OCI-LY7 (cell line): ENCODE results near the gene GLA. TPM values are rescaled to one million over a fixed set of nuclear protein-coding genes. Genes with fewer than 3 reads are reported as not detected.

ENCODE experiments used
- BruUV-seq: library from RNA; stranded (reverse); fragments of 400-500 nt; replicated peaks from 2 replicates; lab custom pipeline; 2021; lab: Mats Ljungman, UMichigan
- CTCF ChIA-PET: fragments of 300-600 bp; sonication (Branson Sonifier 250); formaldehyde crosslinking; loops from one replicate; lab custom pipeline; 2022; ENCODE audit warnings: antibody characterized with exemption; ENCODE audit not compliant: unreplicated experiment; lab: Charles Lee
- POLR2A ChIA-PET: fragments of 300-600 bp; sonication (Branson Sonifier 250); formaldehyde crosslinking; loops from one replicate; lab custom pipeline; 2022; ENCODE audit warnings: antibody characterized with exemption; lab: Charles Lee
- DNase-seq: peaks from one replicate; pipeline ENCODE4 v3.0.0-alpha.2; 2015; ENCODE audit warnings: low spot score
- H2AFZ ChIP-seq: fragments of 200-600 bp; sonication (generic), shearing (Covaris generic); 2 replicates; pipeline ENCODE4 v1.6.1; 2014; ENCODE audit warnings: mild to moderate bottlenecking, antibody characterized with exemption, low read length, moderate library complexity
- H3K27ac ChIP-seq: fragments of 200-600 bp; sonication (generic); 2 replicates; pipeline ENCODE4 v1.5.1; 2014; ENCODE audit warnings: mixed run types, low read depth, mild to moderate bottlenecking, moderate library complexity, low read length, inconsistent platforms; ENCODE audit not compliant: poor library complexity, severe bottlenecking
- H3K36me3 ChIP-seq: fragments of 200-600 bp; sonication (generic); 2 replicates; pipeline ENCODE4 v1.6.1; 2014; ENCODE audit warnings: mild to moderate bottlenecking, antibody characterized with exemption, low read length, moderate library complexity, mixed read lengths; ENCODE audit not compliant: insufficient read depth
- H3K4me1 ChIP-seq: fragments of 200-600 bp; sonication (generic); 2 replicates; pipeline ENCODE4 v1.5.1; 2014; ENCODE audit warnings: mild to moderate bottlenecking, low read length; ENCODE audit not compliant: insufficient read depth, poor library complexity, severe bottlenecking
- H3K4me2 ChIP-seq: fragments of 200-600 bp; sonication (generic); 2 replicates; pipeline ENCODE4 v1.6.1; 2014; ENCODE audit warnings: mild to moderate bottlenecking, low read length
- H3K4me3 ChIP-seq: fragments of 200-600 bp; sonication (generic); 2 replicates; pipeline ENCODE4 v1.5.1; 2014; ENCODE audit warnings: mild to moderate bottlenecking, low read depth, low read length; ENCODE audit not compliant: poor library complexity, severe bottlenecking
- H3K79me2 ChIP-seq: fragments of 200-600 bp; sonication (generic); 2 replicates; pipeline ENCODE4 v1.6.1; 2016; ENCODE audit warnings: low read depth, mild to moderate bottlenecking, low read length, moderate library complexity, mixed read lengths; ENCODE audit not compliant: insufficient read depth
- H3K9me2 ChIP-seq: fragments of 200-600 bp; sonication (generic); 2 replicates; pipeline ENCODE4 v1.6.1; 2016; ENCODE audit warnings: mild to moderate bottlenecking, low read length, mixed read lengths; ENCODE audit not compliant: insufficient read depth
- H3K9me3 ChIP-seq: fragments of 200-600 bp; sonication (generic); 2 replicates; pipeline ENCODE4 v1.6.1; 2014; ENCODE audit warnings: mild to moderate bottlenecking, mixed run types, low read length, mixed read lengths
- H4K20me1 ChIP-seq: fragments of 200-600 bp; sonication (generic); 2 replicates; pipeline ENCODE4 v1.6.1; 2014; ENCODE audit warnings: mild to moderate bottlenecking, antibody characterized with exemption, low read length, moderate library complexity, mixed read lengths; ENCODE audit not compliant: insufficient read depth
- EZH2phosphoT487 ChIP-seq: fragments of 200-600 bp; sonication (generic); IDR thresholded peaks from 2 replicates; pipeline ENCODE4 v1.6.1; 2018; ENCODE audit warnings: low read depth, borderline replicate concordance, mild to moderate bottlenecking, mixed run types, antibody characterized with exemption, low read length, moderate library complexity, mixed read lengths
- intact Hi-C: fragments of 100-400 bp; cut with micrococcal nuclease; formaldehyde crosslinking; loops from one replicate; pipeline ENCODE4 v1.10.0; 2022; ENCODE audit not compliant: unreplicated experiment
- total RNA-seq, 2 experiments: library from RNA; depleted of rRNA in 1 of 2; stranded (reverse); fragments of >200 nt in 1 of 2; shearing (Covaris generic) in 1 of 2; gene quantifications; 2 replicates each; pipeline ENCODE4 v1.2.3, GENCODE V29; 2014 to 2022
- TF ChIP-seq, protein P1 (sequence below): fragments of 200-600 bp; sonication (generic); conservative IDR thresholded peaks from 2 replicates; pipeline ENCODE4 v1.5.1; 2014; ENCODE audit warnings: mild to moderate bottlenecking, antibody characterized with exemption, low read length, moderate library complexity, mixed read lengths

GLA gene
- total RNA-seq, 2 experiments from 2014 or later = 48.7 to 51.1 TPM

DNA sequence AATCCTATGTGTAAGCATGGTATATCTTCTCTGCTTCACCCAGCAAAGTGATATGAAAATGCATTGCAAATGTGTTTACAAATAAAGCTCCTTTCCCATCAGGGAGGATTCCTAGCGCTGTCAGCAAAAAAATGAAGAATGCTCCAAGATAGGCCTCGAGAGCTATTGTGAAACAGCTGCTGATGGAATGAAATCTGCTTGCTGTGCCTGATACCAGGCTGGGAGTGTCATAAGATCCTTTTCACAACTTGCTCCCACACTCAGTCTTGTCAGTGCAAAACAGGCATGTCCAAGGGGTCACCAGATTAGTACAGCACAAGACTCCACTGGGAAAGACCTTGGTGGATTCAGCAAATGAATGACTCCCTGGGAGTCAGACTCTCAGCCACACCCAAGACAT, 34.4 kb upstream of the GLA start:
- H3K27ac ChIP-seq = no peak overlapping the region
- no peak overlapping the region for H3K4me2 ChIP-seq
- no peaks in the 10 kb centered on the region for H3K36me3 ChIP-seq
- no peak overlapping the region for H2AFZ ChIP-seq
- no peak overlapping the region for H3K4me3 ChIP-seq
- no peaks in the 10 kb centered on the region for H4K20me1 ChIP-seq
- no peaks in the 10 kb centered on the region for H3K9me2 ChIP-seq
- BruUV-seq = no TSS peak
- no peaks in the 10 kb centered on the region for H3K9me3 ChIP-seq
- ChIA-PET POLR2A (no interaction called here), CTCF (no interaction called here)
- intact Hi-C loops = no loop called here
- no peak for DNase-seq
- no peak for TF ChIP-seq EZH2phosphoT487
- TF ChIP-seq, protein P1, sequence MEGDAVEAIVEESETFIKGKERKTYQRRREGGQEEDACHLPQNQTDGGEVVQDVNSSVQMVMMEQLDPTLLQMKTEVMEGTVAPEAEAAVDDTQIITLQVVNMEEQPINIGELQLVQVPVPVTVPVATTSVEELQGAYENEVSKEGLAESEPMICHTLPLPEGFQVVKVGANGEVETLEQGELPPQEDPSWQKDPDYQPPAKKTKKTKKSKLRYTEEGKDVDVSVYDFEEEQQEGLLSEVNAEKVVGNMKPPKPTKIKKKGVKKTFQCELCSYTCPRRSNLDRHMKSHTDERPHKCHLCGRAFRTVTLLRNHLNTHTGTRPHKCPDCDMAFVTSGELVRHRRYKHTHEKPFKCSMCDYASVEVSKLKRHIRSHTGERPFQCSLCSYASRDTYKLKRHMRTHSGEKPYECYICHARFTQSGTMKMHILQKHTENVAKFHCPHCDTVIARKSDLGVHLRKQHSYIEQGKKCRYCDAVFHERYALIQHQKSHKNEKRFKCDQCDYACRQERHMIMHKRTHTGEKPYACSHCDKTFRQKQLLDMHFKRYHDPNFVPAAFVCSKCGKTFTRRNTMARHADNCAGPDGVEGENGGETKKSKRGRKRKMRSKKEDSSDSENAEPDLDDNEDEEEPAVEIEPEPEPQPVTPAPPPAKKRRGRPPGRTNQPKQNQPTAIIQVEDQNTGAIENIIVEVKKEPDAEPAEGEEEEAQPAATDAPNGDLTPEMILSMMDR = no peak
- no peaks in the 10 kb centered on the region for H3K79me2 ChIP-seq
- no peaks in the 10 kb centered on the region for H3K4me1 ChIP-seq

DNA sequence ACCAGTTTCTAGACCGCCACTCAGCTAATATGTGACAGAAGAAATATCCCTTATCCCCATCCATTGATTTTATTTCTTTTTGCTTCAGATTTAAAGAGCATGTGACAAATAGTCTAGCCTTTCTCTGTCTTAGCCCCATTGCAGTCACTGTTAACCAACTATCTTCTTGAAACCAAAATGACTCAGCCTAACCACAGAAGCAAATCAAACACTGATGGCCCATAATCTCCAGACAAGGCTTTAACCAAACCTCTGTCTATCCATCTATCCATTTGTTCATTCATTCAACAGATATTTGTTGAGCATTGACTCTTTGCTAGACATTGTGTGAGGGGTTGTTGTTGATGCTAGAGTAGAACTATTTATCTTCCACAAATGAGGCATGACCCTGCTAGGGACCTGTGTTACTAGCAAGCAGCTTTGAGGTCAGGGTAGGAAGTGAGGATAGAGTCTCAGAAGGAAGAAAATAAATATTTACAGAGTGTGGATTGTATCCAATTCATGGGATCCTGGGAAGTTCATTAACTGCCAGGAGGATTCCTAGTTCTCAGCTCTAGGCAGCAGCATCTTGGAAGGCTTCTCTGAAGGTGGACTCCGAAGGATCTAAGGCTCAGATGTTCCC, 22.8 kb upstream of the GLA start:
- intact Hi-C loops = no loop called here
- TF ChIP-seq, protein P1 = no peak
- TF ChIP-seq EZH2phosphoT487 = no peak
- ChIA-PET CTCF (no interaction called here), POLR2A (no interaction called here)
- Histone ChIP-seq H3K4me1 (no peaks in the 10 kb centered on the region), H3K9me3 (no peaks in the 10 kb centered on the region), H2AFZ (no peak overlapping the region), H3K36me3 (no peaks in the 10 kb centered on the region), H3K27ac (no peak overlapping the region), H3K4me2 (no peak overlapping the region), H3K79me2 (no peaks in the 10 kb centered on the region), H3K4me3 (no peak overlapping the region), H3K9me2 (no peaks in the 10 kb centered on the region), H4K20me1 (no peaks in the 10 kb centered on the region)
- no peak for DNase-seq
- no TSS peak for BruUV-seq

DNA sequence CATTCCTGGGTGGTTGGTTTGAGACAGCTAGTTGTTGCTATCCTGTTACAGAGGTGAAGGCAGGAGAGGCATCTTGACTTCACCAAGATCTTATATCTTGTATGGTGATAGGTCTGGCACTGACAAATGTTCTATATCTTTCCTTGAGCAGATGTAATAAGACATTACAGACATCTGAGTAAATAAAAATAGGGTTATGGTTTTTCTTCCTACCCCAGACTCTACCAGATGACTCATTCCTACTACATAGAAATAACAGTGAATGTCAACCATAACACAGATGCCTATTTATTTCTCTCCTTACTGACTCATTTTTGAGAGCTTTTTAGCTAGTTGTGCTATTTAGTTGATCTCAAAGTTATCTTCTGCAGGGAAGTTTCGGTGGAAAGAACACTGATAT, 22.2 kb upstream of the GLA start:
- no peak for TF ChIP-seq EZH2phosphoT487
- TF ChIP-seq, protein P1 = no peak
- ChIA-PET CTCF (no interaction called here), POLR2A (interaction anchor here (0.7 kb wide), 1 partner anchor 17 kb away, joined by 5 read pairs; no protein-coding TSS in a partner anchor)
- H3K9me3 ChIP-seq = no peaks in the 10 kb centered on the region
- no peaks in the 10 kb centered on the region for H3K79me2 ChIP-seq
- H3K36me3 ChIP-seq = no peaks in the 10 kb centered on the region
- H4K20me1 ChIP-seq = no peaks in the 10 kb centered on the region
- no peak overlapping the region for H3K27ac ChIP-seq
- H3K4me3 ChIP-seq = no peak overlapping the region
- H3K9me2 ChIP-seq = no peaks in the 10 kb centered on the region
- no peak for DNase-seq
- no peak overlapping the region for H3K4me2 ChIP-seq
- intact Hi-C loops = no loop called here
- H3K4me1 ChIP-seq = no peaks in the 10 kb centered on the region
- BruUV-seq = no TSS peak
- no peak overlapping the region for H2AFZ ChIP-seq
